ENCODE results near the gene BCL2L11. TPM values are rescaled to one million over a fixed set of nuclear protein-coding genes. Genes with fewer than 3 reads are reported as not detected.

BCL2L11 gene
- total and polyA plus RNA-seq, 9 of the 15 experiments (the other 6 are each of a cell fraction or from before 2014, with no cell fraction given) = 2.2 to 18.8 (median 5.0) TPM

DNA sequence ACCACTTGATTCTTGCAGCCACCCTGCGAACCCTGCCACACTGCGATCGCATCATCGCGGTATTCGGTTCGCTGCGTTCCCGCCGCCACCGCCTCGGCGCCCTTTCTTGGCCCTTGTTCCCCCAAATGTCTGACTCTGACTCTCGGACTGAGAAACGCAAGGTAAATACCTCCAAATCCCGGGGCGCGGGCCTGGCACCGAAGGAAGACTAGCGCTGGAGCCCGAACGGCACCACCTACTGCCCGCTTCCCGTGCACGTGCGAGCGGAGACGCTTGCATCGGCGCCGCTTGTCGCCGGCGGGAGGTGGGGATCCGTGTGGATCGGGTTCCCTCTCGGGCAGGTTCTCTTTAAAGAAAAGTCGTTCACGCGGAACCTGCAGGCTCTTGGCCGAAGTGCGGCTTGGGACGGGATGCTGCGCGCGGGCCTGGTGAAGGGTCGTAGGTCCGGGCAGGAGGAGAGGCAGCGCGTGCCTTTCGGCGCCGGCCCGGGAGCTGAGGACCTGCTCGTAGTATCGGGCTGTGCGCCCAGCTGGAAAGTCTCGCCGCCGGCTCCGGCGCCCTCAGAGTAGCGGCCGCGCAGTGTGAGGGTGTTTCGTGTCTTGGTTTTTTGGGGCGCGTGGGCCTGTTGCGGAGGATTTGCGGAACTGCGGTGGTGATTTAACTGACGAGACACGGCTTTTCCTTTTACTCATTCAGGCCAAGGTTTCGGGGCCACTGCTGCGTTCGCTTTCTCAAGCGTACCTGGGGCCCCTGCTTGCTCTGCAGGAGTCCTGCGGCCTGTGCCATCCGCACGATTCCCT lies 514 bp downstream of the BCL2L11 start (continued):
- no peak for TF ChIP-seq ZFP1 (CRISPR knock-in tag; IDR thresholded peaks at IDR 0.05)
- TF ChIP-seq, protein P1, sequence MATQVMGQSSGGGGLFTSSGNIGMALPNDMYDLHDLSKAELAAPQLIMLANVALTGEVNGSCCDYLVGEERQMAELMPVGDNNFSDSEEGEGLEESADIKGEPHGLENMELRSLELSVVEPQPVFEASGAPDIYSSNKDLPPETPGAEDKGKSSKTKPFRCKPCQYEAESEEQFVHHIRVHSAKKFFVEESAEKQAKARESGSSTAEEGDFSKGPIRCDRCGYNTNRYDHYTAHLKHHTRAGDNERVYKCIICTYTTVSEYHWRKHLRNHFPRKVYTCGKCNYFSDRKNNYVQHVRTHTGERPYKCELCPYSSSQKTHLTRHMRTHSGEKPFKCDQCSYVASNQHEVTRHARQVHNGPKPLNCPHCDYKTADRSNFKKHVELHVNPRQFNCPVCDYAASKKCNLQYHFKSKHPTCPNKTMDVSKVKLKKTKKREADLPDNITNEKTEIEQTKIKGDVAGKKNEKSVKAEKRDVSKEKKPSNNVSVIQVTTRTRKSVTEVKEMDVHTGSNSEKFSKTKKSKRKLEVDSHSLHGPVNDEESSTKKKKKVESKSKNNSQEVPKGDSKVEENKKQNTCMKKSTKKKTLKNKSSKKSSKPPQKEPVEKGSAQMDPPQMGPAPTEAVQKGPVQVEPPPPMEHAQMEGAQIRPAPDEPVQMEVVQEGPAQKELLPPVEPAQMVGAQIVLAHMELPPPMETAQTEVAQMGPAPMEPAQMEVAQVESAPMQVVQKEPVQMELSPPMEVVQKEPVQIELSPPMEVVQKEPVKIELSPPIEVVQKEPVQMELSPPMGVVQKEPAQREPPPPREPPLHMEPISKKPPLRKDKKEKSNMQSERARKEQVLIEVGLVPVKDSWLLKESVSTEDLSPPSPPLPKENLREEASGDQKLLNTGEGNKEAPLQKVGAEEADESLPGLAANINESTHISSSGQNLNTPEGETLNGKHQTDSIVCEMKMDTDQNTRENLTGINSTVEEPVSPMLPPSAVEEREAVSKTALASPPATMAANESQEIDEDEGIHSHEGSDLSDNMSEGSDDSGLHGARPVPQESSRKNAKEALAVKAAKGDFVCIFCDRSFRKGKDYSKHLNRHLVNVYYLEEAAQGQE (IDR thresholded peaks at IDR 0.05; ENCODE audit: borderline replicate concordance) = no peak
- TF ChIP-seq, protein P1 (CRISPR knock-in tag; IDR thresholded peaks at IDR 0.05; ENCODE audit: low read depth) = no peak
- TF ChIP-seq L3MBTL2 (IDR thresholded peaks at IDR 0.05) = peak; percentile 55
- no peak for TF ChIP-seq TRIM24 (IDR thresholded peaks at IDR 0.05)
- TF ChIP-seq SAFB (IDR thresholded peaks at IDR 0.05; ENCODE audit: borderline replicate concordance, low read depth, low read length) = no peak
- TF ChIP-seq HMGN3 (IDR thresholded peaks at IDR 0.05; ENCODE audit: borderline replicate concordance, extremely low read depth, insufficient read length, low read depth, low read length) = peak; percentile 35
- TF ChIP-seq, protein P2, sequence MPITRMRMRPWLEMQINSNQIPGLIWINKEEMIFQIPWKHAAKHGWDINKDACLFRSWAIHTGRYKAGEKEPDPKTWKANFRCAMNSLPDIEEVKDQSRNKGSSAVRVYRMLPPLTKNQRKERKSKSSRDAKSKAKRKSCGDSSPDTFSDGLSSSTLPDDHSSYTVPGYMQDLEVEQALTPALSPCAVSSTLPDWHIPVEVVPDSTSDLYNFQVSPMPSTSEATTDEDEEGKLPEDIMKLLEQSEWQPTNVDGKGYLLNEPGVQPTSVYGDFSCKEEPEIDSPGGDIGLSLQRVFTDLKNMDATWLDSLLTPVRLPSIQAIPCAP (CRISPR knock-in tag; IDR thresholded peaks at IDR 0.05; ENCODE audit: borderline replicate concordance) = no peak
